ENCODE results near the gene PKP4.

DNA sequence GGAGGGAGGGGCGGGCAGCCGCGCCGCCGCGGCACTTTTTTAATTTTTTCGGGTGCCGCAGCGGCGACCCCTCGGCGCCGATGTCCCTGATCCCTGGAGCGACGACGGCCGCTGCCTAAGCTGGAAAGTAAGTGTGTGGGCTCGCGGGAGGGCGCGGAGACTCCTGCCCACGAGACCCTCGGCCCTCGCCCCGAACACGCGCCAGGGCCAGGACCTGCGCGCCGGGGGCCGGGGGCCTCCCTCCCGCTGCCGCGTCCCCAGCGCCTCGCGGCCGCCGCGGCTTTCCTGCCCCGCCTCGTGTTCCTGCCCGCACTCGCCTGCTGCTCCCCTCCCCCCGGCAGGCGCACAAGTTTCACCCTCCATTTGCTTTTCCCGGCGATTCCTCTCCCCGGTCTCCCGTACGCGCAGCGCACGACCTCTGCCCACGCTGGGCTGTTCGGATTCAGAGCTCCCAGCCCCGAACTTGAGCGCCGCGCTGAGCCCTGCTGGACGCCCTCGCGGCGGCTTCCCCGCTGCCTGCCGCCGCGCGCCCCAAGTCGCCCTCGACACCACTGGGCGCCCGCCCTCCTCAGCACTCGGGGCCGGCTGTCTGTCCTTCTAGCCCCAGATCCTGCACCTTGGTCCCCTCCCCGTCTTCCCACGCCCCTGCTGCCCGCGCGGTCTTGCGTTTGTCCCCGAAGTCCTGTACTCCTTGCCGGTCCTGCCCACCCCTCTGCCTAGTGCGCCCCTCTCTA is 507 bp downstream of the PKP4 start:
- TF ChIP-seq, protein P1, sequence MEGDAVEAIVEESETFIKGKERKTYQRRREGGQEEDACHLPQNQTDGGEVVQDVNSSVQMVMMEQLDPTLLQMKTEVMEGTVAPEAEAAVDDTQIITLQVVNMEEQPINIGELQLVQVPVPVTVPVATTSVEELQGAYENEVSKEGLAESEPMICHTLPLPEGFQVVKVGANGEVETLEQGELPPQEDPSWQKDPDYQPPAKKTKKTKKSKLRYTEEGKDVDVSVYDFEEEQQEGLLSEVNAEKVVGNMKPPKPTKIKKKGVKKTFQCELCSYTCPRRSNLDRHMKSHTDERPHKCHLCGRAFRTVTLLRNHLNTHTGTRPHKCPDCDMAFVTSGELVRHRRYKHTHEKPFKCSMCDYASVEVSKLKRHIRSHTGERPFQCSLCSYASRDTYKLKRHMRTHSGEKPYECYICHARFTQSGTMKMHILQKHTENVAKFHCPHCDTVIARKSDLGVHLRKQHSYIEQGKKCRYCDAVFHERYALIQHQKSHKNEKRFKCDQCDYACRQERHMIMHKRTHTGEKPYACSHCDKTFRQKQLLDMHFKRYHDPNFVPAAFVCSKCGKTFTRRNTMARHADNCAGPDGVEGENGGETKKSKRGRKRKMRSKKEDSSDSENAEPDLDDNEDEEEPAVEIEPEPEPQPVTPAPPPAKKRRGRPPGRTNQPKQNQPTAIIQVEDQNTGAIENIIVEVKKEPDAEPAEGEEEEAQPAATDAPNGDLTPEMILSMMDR (conservative IDR thresholded peaks at IDR 0.05; ENCODE audit: low read depth, low read length), result no peak; the same call in 1 of the 2 replicates
- TF ChIP-seq EZH2 (IDR thresholded peaks at IDR 0.05; ENCODE audit: borderline replicate concordance, low read depth, low read length, poor library complexity, severe bottlenecking), result no peak

All from A673 (cell line).